ENCODE results near the gene TNFAIP8L3. TPM values are rescaled to one million over a fixed set of nuclear protein-coding genes. Genes with fewer than 3 reads are reported as not detected.
A peak's percentile ranks its signal among the peaks of the same experiment; 100 is the strongest.
"Not testable (repeated sequence)": the region's sequence is repeated elsewhere in the genome, so short reads cannot be mapped to it uniquely, and the experiment has no call there.

The TNFAIP8L3 gene
- total RNA-seq, 2 donors from 2014 or later: 33.3 to 42.0 TPM

DNA sequence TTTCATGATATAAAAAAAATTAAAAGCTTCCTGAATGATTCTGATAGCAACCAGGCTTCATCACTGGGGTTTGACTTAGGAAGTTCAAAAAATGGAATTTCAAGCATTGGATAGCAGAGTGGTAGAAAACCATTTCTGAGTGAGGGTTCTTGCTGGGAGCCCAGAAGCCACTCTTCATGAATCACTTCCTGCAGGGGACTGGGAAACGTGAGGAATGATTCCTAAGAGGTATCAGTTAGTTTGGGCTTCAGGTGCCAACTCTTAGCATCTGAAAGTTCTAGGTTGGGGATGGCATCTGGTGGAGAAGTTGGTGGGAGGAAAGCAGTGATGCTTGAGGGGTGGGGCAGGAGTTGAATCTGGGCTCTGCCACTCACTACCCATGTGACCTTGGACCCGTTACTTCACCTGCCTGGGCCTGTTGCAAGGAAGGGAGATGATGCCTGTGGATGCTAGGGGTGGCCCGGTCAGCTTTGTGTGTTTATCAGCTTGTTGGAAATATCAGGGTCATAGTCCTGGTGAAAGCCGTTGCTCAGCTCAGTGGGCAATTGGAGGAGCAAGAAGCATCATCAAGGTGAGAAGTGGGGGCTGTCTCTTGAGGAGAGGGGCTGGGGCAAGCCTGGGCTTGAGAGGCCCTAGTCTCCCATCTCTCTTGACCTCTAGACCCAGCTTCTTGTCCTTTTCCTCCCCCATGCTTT lies 37.0 kb upstream of the TNFAIP8L3 start:
- peak overlapping the region; percentile 37 to 77 for H3K27ac ChIP-seq
- ATAC-seq (ENCODE audit: insufficient number of reproducible peaks, low FRiP score, low read depth) (no peak), DNase-seq (ENCODE audit: low spot score) (no peak)
- H3K4me1 ChIP-seq (ENCODE audit: control insufficient read depth in 1 of 2, low read depth in 2 of 2): peaks cover 17 to 19% of the 10 kb centered on the region in 2 donors
- TF ChIP-seq, protein P1, sequence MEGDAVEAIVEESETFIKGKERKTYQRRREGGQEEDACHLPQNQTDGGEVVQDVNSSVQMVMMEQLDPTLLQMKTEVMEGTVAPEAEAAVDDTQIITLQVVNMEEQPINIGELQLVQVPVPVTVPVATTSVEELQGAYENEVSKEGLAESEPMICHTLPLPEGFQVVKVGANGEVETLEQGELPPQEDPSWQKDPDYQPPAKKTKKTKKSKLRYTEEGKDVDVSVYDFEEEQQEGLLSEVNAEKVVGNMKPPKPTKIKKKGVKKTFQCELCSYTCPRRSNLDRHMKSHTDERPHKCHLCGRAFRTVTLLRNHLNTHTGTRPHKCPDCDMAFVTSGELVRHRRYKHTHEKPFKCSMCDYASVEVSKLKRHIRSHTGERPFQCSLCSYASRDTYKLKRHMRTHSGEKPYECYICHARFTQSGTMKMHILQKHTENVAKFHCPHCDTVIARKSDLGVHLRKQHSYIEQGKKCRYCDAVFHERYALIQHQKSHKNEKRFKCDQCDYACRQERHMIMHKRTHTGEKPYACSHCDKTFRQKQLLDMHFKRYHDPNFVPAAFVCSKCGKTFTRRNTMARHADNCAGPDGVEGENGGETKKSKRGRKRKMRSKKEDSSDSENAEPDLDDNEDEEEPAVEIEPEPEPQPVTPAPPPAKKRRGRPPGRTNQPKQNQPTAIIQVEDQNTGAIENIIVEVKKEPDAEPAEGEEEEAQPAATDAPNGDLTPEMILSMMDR (IDR thresholded peaks at IDR 0.05): no peak
- no peaks in the 10 kb centered on the region for H3K36me3 ChIP-seq
- H3K9me3 ChIP-seq: no peaks in the 10 kb centered on the region
- no peaks in the 10 kb centered on the region for H3K27me3 ChIP-seq (replicated peaks; ENCODE audit: insufficient read depth)
- H3K4me3 ChIP-seq: no peak overlapping the region

DNA sequence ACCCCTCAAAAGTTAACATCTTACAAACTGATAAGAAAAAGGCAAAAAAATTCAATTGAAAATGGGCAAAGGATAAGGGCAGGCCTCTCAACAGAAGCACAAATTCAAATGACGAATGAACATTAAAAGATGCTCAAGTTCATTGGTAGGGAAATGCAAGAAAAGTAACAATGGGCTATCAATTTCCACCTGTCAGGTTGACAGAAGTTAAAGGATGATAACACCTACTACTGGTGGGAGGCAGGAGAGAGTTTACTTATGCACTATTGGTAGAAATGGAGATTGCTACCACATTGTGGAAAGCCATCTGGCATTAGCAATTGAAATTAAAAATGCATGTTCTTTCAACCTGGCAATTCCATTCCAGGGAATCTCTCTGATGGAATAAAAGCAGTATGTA lies 35.6 kb upstream of the TNFAIP8L3 start:
- H3K27ac ChIP-seq: no peak overlapping the region
- peaks cover 17 to 19% of the 10 kb centered on the region in 2 donors for H3K4me1 ChIP-seq (ENCODE audit: control insufficient read depth in 1 of 2, low read depth in 2 of 2)
- no peaks in the 10 kb centered on the region for H3K27me3 ChIP-seq (replicated peaks; ENCODE audit: insufficient read depth)
- no peak overlapping the region for H3K4me3 ChIP-seq
- DNase-seq (ENCODE audit: low spot score) (no peak), ATAC-seq (ENCODE audit: insufficient number of reproducible peaks, low FRiP score, low read depth) (no peak)
- H3K36me3 ChIP-seq: no peaks in the 10 kb centered on the region
- no peaks in the 10 kb centered on the region for H3K9me3 ChIP-seq
- TF ChIP-seq, protein P1 (IDR thresholded peaks at IDR 0.05): no peak

DNA sequence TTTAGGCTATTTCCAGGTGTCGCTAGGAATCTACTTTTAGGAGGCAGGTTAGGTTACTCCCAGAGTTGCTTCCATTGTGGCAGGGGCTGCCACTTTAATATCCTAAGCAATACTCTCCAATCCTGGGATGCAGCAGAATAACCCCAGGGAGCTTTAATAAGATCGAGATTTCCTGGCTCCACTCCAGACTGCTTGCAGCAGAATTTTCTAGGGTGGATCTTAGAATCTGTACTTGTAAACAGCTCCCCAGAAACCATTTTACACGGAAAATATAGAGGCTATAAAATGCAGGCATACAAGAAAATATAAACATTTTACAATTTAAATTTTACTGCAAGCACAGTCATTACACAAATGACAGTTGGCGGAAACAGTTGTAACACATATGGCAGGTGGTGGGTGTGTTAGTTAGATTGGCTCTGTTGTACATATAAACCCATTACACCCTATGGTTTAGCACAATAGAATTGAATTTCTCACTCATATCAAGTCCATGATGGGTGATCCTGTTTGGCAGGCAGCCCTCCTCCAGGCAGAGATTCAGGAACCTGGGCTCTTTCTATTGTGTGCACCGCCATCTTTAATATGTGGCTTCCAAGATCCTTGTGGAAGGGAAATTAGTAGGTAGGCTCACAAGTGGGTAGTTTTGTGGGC lies 35.0 kb upstream of the TNFAIP8L3 start:
- Histone ChIP-seq H3K4me1 (ENCODE audit: control insufficient read depth in 1 of 2, low read depth in 2 of 2) (peaks cover 22 to 23% of the 10 kb centered on the region in 2 donors), H3K36me3 (no peaks in the 10 kb centered on the region), H3K27ac (no peak overlapping the region), H3K27me3 (replicated peaks; ENCODE audit: insufficient read depth) (no peaks in the 10 kb centered on the region), H3K4me3 (no peak overlapping the region), H3K9me3 (no peaks in the 10 kb centered on the region)
- TF ChIP-seq, protein P1 (IDR thresholded peaks at IDR 0.05): no peak
- ATAC-seq (ENCODE audit: insufficient number of reproducible peaks, low FRiP score, low read depth) (no peak), DNase-seq (ENCODE audit: low spot score) (no peak)

DNA sequence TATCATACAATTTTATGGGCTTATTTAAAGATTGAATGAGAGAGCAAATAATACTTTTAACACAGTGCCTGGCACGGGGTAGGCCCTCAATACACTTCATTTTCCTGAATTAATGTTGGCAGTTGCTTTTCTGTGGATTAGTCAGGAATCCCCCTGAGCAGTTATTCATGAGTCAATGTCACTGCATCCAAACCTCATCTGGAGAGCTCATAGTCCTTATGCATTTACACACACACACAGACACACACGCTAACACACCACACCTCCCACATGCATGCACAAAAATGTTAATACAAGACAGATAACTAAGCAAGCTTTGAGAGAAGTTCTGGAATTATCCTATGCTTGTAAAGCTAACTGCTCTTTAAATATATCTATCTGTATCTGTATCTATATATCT lies 34.0 kb upstream of the TNFAIP8L3 start:
- Histone ChIP-seq H3K4me3 (no peak overlapping the region), H3K9me3 (no peaks in the 10 kb centered on the region), H3K4me1 (ENCODE audit: control insufficient read depth in 1 of 2, low read depth in 2 of 2) (peaks cover 26 to 29% of the 10 kb centered on the region in 2 donors), H3K36me3 (no peaks in the 10 kb centered on the region), H3K27me3 (replicated peaks; ENCODE audit: insufficient read depth) (no peaks in the 10 kb centered on the region), H3K27ac (no peak overlapping the region)
- ATAC-seq (ENCODE audit: insufficient number of reproducible peaks, low FRiP score, low read depth): no peak
- TF ChIP-seq, protein P1 (IDR thresholded peaks at IDR 0.05): no peak
- no peak for DNase-seq (ENCODE audit: low spot score)

DNA sequence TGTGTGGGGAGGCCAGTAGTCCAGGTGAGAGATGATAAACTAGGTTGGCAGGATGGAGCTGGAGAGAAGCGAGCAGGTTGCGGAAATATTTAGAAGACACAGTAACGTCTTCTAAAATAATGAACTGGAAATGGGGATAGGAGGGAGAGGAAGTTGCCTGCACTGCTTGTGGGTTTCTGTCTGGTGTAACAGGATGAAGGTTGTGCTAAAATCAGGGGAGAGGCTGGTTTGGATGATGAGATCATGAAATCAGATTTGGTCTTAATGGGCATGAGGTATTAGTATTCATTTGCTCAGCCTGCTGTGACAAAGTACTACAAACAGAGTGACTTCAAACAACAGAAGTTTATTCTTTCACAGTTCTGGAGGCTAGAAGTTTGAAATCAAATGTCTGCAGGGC lies 32.1 kb upstream of the TNFAIP8L3 start:
- no peak overlapping the region for H3K4me3 ChIP-seq
- no peak overlapping the region for H3K27ac ChIP-seq
- H3K4me1 ChIP-seq (ENCODE audit: control insufficient read depth in 1 of 2, low read depth in 2 of 2): peaks cover 12 to 16% of the 10 kb centered on the region in 2 donors
- no peaks in the 10 kb centered on the region for H3K27me3 ChIP-seq (replicated peaks; ENCODE audit: insufficient read depth)
- DNase-seq (ENCODE audit: low spot score) (no peak), ATAC-seq (ENCODE audit: insufficient number of reproducible peaks, low FRiP score, low read depth) (no peak)
- no peaks in the 10 kb centered on the region for H3K36me3 ChIP-seq
- no peaks in the 10 kb centered on the region for H3K9me3 ChIP-seq
- TF ChIP-seq, protein P1 (IDR thresholded peaks at IDR 0.05): no peak

DNA sequence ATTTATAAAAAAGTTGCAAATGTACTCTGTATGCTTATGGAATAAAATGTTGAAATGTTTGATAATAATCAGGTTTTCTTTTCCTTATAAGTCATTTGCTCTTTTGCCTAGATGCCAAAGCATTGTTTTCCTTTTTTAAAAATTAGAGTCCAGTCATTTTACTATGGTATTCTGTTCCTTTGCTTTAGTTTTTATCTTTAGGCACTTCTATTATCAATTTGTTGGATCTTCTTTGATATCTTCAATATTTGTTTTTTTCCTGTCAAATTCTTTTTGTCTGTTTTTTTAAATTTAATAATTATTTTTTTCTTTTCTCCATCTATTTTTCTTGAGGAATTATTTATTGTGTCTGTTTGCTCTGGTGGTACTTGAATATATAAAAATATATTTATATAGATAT lies 28.3 kb upstream of the TNFAIP8L3 start:
- H3K4me3 ChIP-seq; ATAC-seq (ENCODE audit: insufficient number of reproducible peaks, low FRiP score, low read depth); H3K27ac ChIP-seq: not testable (repeated sequence)

More for the DNA sequence above, 28.3 kb upstream of the TNFAIP8L3 start:
- not testable (repeated sequence) for DNase-seq (ENCODE audit: low spot score); H3K27me3 ChIP-seq (replicated peaks; ENCODE audit: insufficient read depth); H3K9me3 ChIP-seq; H3K36me3 ChIP-seq
- peaks cover 23 to 34% of the 10 kb centered on the region in 2 donors for H3K4me1 ChIP-seq (ENCODE audit: control insufficient read depth in 1 of 2, low read depth in 2 of 2)
